ENCODE data around the gene RAD51B.

DNA sequence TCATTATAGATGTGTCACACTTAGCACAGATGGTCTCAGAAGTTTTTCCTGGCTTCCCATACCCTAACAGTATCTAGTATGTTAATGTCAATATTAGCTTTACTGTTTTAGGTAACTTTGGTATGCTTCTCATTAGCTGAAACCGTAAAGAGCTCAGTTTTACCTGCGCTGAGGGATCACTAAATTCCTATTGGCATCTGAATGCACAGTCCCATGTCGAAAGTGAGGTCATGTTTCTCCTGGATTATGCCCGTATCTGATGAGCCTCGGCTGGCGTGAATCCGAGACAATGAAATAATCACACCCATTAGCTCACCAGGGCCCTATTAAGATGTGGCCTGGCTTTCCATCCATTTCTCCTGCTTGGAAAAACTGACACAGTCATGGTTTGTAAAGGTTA is 555.1 kb downstream of the RAD51B start:
- TF ChIP-seq POLR2A (conservative IDR thresholded peaks at IDR 0.05) (no peak), RCOR1 (IDR thresholded peaks at IDR 0.05; ENCODE audit: borderline replicate concordance in 1 of 2, low read depth in 2 of 2, low read length in 2 of 2) (no peak), NFE2 (IDR thresholded peaks at IDR 0.05; ENCODE audit: low read depth) (no peak), CBX8 (IDR thresholded peaks at IDR 0.05; ENCODE audit: borderline replicate concordance, extremely low read depth, low read depth, low read length, poor library complexity, severe bottlenecking) (no peak), KLF16 (IDR thresholded peaks at IDR 0.05) (no peak), EZH2 (IDR thresholded peaks at IDR 0.05; ENCODE audit: borderline replicate concordance, low read depth, low read length) (no peak), SRF (CRISPR knock-in tag; IDR thresholded peaks at IDR 0.05) (no peak), ZNF124 (CRISPR knock-in tag; IDR thresholded peaks at IDR 0.05) (no peak), RNF2 (IDR thresholded peaks at IDR 0.05) (no peak)
- TF ChIP-seq, protein P1, sequence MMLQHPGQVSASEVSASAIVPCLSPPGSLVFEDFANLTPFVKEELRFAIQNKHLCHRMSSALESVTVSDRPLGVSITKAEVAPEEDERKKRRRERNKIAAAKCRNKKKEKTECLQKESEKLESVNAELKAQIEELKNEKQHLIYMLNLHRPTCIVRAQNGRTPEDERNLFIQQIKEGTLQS (IDR thresholded peaks at IDR 0.05), result no peak
- TF ChIP-seq, protein P1 (CRISPR knock-in tag; conservative IDR thresholded peaks at IDR 0.05), result no peak
- TF ChIP-seq, protein P2, sequence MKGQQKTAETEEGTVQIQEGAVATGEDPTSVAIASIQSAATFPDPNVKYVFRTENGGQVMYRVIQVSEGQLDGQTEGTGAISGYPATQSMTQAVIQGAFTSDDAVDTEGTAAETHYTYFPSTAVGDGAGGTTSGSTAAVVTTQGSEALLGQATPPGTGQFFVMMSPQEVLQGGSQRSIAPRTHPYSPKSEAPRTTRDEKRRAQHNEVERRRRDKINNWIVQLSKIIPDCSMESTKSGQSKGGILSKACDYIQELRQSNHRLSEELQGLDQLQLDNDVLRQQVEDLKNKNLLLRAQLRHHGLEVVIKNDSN (CRISPR knock-in tag; IDR thresholded peaks at IDR 0.05), result no peak
- TF ChIP-seq, protein P3, sequence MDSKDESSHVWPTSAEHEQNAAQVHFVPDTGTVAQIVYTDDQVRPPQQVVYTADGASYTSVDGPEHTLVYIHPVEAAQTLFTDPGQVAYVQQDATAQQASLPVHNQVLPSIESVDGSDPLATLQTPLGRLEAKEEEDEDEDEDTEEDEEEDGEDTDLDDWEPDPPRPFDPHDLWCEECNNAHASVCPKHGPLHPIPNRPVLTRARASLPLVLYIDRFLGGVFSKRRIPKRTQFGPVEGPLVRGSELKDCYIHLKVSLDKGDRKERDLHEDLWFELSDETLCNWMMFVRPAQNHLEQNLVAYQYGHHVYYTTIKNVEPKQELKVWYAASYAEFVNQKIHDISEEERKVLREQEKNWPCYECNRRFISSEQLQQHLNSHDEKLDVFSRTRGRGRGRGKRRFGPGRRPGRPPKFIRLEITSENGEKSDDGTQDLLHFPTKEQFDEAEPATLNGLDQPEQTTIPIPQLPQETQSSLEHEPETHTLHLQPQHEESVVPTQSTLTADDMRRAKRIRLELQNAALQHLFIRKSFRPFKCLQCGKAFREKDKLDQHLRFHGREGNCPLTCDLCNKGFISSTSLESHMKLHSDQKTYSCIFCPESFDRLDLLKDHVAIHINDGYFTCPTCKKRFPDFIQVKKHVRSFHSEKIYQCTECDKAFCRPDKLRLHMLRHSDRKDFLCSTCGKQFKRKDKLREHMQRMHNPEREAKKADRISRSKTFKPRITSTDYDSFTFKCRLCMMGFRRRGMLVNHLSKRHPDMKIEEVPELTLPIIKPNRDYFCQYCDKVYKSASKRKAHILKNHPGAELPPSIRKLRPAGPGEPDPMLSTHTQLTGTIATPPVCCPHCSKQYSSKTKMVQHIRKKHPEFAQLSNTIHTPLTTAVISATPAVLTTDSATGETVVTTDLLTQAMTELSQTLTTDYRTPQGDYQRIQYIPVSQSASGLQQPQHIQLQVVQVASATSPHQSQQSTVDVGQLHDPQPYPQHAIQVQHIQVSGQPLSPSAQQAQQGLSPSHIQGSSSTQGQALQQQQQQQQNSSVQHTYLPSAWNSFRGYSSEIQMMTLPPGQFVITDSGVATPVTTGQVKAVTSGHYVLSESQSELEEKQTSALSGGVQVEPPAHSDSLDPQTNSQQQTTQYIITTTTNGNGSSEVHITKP (IDR thresholded peaks at IDR 0.05; ENCODE audit: partially characterized antibody), result no peak
- TF ChIP-seq, protein P4, sequence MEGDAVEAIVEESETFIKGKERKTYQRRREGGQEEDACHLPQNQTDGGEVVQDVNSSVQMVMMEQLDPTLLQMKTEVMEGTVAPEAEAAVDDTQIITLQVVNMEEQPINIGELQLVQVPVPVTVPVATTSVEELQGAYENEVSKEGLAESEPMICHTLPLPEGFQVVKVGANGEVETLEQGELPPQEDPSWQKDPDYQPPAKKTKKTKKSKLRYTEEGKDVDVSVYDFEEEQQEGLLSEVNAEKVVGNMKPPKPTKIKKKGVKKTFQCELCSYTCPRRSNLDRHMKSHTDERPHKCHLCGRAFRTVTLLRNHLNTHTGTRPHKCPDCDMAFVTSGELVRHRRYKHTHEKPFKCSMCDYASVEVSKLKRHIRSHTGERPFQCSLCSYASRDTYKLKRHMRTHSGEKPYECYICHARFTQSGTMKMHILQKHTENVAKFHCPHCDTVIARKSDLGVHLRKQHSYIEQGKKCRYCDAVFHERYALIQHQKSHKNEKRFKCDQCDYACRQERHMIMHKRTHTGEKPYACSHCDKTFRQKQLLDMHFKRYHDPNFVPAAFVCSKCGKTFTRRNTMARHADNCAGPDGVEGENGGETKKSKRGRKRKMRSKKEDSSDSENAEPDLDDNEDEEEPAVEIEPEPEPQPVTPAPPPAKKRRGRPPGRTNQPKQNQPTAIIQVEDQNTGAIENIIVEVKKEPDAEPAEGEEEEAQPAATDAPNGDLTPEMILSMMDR (IDR thresholded peaks at IDR 0.05 in 2 of 3, conservative IDR thresholded peaks at IDR 0.05 in 1 of 3; ENCODE audit: insufficient read depth in 2 of 3, low read depth in 1 of 3, low read length in 3 of 3), result no peak
- TF ChIP-seq, protein P5, sequence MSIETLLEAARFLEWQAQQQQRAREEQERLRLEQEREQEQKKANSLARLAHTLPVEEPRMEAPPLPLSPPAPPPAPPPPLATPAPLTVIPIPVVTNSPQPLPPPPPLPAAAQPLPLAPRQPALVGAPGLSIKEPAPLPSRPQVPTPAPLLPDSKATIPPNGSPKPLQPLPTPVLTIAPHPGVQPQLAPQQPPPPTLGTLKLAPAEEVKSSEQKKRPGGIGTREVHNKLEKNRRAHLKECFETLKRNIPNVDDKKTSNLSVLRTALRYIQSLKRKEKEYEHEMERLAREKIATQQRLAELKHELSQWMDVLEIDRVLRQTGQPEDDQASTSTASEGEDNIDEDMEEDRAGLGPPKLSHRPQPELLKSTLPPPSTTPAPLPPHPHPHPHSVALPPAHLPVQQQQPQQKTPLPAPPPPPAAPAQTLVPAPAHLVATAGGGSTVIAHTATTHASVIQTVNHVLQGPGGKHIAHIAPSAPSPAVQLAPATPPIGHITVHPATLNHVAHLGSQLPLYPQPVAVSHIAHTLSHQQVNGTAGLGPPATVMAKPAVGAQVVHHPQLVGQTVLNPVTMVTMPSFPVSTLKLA (conservative IDR thresholded peaks at IDR 0.05), result no peak

Measured in K562 (cell line).